Pulmonary artery endothelial cell (primary cell): ENCODE measurements around the gene YIF1A. TPM values are rescaled to one million over a fixed set of nuclear protein-coding genes. Genes with fewer than 3 reads are reported as not detected.
"Not testable (repeated sequence)": the region's sequence is repeated elsewhere in the genome, so short reads cannot be mapped to it uniquely, and the experiment has no call there.

Source experiments
- DNase-seq: peaks from one replicate; pipeline ENCODE4 v3.0.0-alpha.2; 2011; ENCODE audit warnings: low read depth, low spot score
- total RNA-seq: library from RNA; depleted of rRNA; stranded (reverse); fragments of >200 nt; gene quantifications from 2 replicates; pipeline ENCODE4 v1.2.3, GENCODE V29; 2014

Gene YIF1A
- total RNA-seq, 1 donor from 2014 or later = 204 TPM

GRCh38 chr11:66271816-66272215, 17.1 kb downstream of the YIF1A start:
- DNase-seq = no peak

- no peak for DNase-seq
Measured at GRCh38 chr11:66268952-66269905, 19.7 kb downstream of the YIF1A start.

GRCh38 chr11:66268244-66268951, 20.5 kb downstream of the YIF1A start, which contains the start of gene RAB1B:
RAB1B (plus strand) TSS chr11:66268639; CDS start chr11:66268680, 41 bp downstream.
- DNase-seq = peak; percentile 96

GRCh38 chr11:66267379-66268243, 21.3 kb downstream of the YIF1A start:
- DNase-seq = peak; percentile 54

- DNase-seq = no peak
Measured at GRCh38 chr11:66267039-66267378, 21.9 kb downstream of the YIF1A start.

GRCh38 chr11:66266378-66267038, 22.4 kb downstream of the YIF1A start:
- no peak for DNase-seq

- DNase-seq = no peak
Measured at GRCh38 chr11:66265531-66266377, 23.2 kb downstream of the YIF1A start.

GRCh38 chr11:66264914-66265313, 24.0 kb downstream of the YIF1A start:
- no peak for DNase-seq

- DNase-seq = no peak
Measured at GRCh38 chr11:66264383-66264782, 24.6 kb downstream of the YIF1A start.

GRCh38 chr11:66263785-66264184, 25.2 kb downstream of the YIF1A start:
- no peak for DNase-seq

GRCh38 chr11:66263231-66263630, 25.7 kb downstream of the YIF1A start:
- no peak for DNase-seq

GRCh38 chr11:66262696-66263095, 26.2 kb downstream of the YIF1A start:
- no peak for DNase-seq

- DNase-seq = no peak
Measured at GRCh38 chr11:66262191-66262590, 26.8 kb downstream of the YIF1A start.

- DNase-seq = no peak
Measured at GRCh38 chr11:66261578-66261977, 27.4 kb downstream of the YIF1A start.

- no peak for DNase-seq
Measured at GRCh38 chr11:66259956-66260355, 29.0 kb downstream of the YIF1A start.

GRCh38 chr11:66259225-66259624, 29.7 kb downstream of the YIF1A start:
- DNase-seq = no peak

- DNase-seq = no peak
Measured at GRCh38 chr11:66258473-66258893, 30.5 kb downstream of the YIF1A start.

- DNase-seq = not testable (repeated sequence)
Measured at GRCh38 chr11:66253081-66253480, 35.9 kb downstream of the YIF1A start.

- no peak for DNase-seq
Measured at GRCh38 chr11:66251809-66252208, 37.1 kb downstream of the YIF1A start.

GRCh38 chr11:66248903-66249302, 40.0 kb downstream of the YIF1A start:
- DNase-seq = no peak
